Measurements from ENCODE around the gene PLA2G15. TPM values are rescaled to one million over a fixed set of nuclear protein-coding genes. Genes with fewer than 3 reads are reported as not detected.

Gene PLA2G15
- total RNA-seq, 1 experiment from 2014 or later = 24.1 TPM

DNA sequence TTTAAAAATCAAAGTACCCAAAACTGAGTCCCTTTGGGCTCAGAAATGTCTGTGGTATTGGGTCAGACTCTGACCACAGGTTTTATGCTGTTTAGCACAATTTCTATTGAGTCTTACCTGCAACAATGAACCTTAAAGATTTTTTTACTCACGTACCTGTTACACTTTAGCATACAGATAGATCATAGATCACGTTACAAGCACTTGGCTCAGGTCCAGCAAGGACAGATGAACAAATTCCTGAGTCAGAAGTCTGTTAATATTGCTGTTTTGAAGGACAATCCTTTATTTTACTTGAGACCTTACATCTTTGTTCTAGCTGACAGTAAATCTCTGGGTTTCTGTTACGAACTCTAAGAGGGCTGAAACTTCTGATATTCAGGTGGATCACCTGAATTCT is 52.7 kb downstream of the PLA2G15 start:
- no peak for DNase-seq (ENCODE audit: low read depth)

DNA sequence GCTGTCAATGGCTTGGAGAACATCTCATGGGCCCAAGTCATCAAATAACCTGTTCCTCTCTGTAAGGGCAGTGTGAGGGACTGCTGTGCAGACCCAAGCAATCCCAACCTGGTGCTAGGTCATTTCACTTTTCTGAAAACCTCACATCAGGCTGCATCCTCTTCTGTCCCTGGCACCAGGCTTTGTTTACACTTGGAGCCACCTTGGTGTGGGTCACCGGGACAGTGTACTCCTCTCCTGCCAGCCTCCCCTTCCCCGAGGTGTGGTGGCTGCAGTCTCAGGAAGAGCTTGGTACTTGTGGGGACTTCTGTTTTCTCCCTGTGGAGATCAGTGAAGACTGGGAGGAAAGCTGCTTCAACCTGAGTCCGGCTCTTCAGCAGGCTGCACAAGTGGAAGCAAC is 53.1 kb downstream of the PLA2G15 start:
- no peak for DNase-seq (ENCODE audit: low read depth)

DNA sequence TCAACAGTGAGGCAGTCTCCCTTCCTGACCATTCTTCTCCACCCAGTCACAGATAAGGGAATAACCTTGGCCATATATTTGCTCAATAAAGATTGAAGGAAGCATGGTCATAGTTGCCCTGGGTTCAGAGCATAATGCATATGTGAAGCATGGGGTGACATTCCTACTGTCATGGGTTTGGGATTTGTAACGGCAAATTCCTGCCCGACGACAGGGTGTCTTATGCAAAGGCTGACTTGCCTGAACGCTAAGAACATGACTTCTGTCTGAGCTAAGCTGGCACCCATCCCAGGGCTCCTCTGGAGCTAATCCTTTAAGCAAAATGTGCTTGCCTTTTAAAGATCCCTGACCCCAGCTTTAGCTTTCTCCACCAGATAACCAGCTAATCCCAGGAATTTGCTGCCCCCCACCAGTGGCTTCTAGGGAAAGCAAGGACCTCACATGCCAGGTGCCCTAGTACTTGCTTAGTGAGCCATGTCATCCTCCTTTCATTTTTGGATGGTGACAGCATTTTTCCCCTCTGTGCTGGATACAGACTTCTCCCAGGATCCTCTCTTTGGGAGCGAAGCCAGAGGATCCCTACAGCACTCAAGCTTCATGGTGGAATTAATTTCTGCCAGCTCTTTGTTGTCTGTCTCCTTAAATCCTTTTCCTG is 53.9 kb downstream of the PLA2G15 start:
- peak; percentile 36 for DNase-seq (ENCODE audit: low read depth)

DNA sequence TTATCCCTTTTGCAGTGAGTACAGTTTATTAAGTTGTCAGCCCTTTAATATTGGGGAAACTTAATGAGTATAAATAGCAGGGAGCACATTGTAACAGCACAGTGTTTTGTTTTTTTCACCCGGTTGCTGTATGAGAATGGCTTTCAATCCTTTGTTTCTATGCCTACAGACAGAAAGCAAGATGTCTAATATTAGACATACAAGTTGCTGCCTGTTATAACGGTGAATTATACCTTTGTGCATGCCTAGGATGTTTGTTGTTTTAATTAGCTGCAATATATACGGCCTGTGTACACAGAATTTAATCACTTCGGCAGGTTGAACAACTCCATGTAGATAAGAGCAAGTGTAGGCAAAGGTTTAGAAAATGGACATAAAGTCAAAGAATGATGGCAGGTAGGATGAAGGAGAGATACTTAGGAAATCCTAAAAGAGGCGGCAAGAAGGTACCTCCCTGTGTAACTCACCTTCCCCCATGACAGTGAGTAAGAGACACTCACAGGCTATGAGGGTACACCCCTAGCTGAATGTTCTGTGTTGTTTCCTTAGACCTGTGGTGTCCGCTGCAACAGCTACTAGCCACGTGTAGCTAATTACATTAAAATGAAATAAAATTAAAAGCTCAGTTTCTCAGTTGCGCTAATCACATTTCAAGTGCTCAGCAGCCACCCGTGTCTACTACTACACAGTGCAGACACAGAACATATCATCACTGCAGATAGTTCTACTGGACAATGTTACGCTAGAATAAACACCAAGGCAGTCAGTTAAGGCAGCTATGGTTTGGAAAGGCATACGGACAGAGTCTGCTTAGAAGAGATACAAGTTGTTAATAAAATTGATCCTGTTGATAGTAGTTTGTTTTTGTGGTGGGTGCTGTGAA is 54.6 kb downstream of the PLA2G15 start:
- no peak for DNase-seq (ENCODE audit: low read depth)

DNA sequence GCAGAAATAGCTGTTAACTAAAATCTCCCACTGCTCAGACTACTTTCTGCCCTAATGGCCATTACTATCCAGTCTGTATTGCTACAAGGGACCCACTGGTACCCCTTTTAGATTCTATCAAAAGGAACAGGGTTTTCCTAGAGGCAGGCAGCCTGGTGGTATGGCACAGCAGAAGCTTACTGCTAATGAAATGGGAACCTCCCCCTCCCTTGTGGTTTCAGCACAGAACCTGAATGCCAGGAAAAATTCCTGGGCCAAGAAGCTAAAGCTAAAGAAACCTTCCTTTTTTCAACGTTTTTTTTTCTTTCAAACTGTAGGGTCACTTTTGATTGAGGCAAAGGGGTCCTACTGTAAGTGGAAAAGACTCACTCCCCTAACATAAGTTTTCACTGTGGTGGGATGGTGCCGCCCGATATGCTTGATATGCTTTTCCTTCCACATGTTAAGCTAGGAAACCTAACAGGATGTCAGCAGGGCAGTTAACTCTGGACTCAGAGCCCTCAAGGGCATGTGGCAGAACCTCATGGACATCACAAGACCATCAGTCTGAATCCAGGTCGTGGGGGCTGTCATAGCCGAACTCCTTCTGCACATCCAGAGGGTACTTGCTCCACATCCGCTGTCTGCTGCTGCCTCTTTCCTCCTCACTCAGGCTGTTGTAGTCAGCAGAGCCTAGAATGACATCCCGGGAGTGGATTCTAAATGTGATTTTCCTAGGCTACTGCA is 55.7 kb downstream of the PLA2G15 start:
- DNase-seq (ENCODE audit: low read depth) = no peak

DNA sequence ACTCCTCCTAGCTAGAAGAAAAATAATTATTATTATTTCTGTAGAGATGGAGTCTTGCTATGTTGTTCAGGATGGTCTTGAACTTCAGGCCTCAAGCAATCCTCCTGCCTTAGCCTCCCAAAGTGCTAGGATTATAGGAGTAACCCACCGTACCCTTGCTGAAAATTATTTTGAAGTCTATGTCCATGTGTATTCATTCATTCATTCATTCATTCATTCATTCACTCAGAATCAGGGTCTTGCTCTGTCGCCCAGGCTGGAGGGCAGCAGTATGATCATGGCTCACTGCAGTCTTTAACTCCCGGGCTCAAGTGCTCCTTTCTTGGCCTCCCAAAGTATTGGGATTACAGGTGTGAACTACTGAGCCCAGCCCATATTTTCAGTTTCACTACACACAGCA is 61.5 kb downstream of the PLA2G15 start:
- no peak for DNase-seq (ENCODE audit: low read depth)

DNA sequence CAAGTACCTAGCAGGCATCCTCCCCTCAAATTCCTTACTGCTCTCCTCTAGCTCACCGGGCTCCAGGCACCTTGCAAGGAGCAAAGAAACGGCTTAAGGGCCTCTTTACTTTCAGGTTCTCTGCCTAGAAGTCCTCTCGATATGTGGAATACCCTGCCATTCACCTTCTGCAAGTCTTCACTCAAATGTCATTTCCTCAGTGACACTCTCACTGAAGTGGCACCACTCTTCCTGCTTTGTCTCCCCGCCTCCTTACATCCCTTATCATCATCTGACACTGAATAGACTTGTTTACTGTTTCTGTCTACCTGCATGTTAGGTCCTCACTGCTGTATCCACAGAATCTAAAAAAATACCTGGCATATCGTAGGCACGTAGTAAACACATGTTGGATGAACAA is 64.6 kb downstream of the PLA2G15 start:
- no peak for DNase-seq (ENCODE audit: low read depth)

DNA sequence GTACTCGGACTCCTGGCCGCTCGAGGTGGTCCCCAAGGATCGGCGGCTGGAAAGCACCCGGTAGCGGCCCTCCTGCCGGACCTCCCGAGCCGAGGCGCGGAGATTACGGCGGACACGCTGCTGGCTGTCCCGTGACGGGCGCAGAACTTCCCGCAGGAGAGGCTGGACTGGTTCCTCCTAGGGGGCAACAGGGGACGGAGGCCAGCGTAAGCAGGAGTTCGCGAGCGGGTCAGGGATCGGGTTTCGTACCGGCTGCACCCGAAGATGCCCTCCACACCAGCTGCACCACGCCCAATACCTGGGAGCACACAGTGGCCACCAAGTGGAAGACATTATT is 65.2 kb downstream of the PLA2G15 start:
- no peak for DNase-seq (ENCODE audit: low read depth)

Small RNA genes lying within 50 kb of the gene (small RNA-seq; reads per million reads assigned to genes)
- gene RNU6-1262P = not detected

Other genes starting within 250 kb of the PLA2G15 start
- not detected in 2 replicates for gene DPEP2, start 245.9 kb upstream of the PLA2G15 start, total RNA-seq (2014; rRNA removed; shearing (Covaris generic))
- not detected in 2 replicates for gene DPEP2NB, start 229.5 kb upstream of the PLA2G15 start, total RNA-seq (2014; rRNA removed; shearing (Covaris generic))
- gene DDX28, start 222.1 kb upstream of the PLA2G15 start, total RNA-seq (2014; rRNA removed; shearing (Covaris generic)) = 18.9 and 22.5 TPM in 2 replicates
- 15.4 and 18.2 TPM in 2 replicates for gene DUS2, start 222.1 kb upstream of the PLA2G15 start, total RNA-seq (2014; rRNA removed; shearing (Covaris generic))
- 14.9 and 15.4 TPM in 2 replicates for gene NFATC3, start 160.0 kb upstream of the PLA2G15 start, total RNA-seq (2014; rRNA removed; shearing (Covaris generic))
- gene ESRP2, start 9.2 kb upstream of the PLA2G15 start, total RNA-seq (2014; rRNA removed; shearing (Covaris generic)) = 0.29 and 0.30 TPM in 2 replicates
- gene SLC7A6, start 19.2 kb downstream of the PLA2G15 start, total RNA-seq (2014; rRNA removed; shearing (Covaris generic)) = 14.8 and 26.6 TPM in 2 replicates
- 12.5 and 15.3 TPM in 2 replicates for gene SLC7A6OS, start 65.6 kb downstream of the PLA2G15 start, total RNA-seq (2014; rRNA removed; shearing (Covaris generic))
- 40.4 and 41.5 TPM in 2 replicates for gene PRMT7, start 65.6 kb downstream of the PLA2G15 start, total RNA-seq (2014; rRNA removed; shearing (Covaris generic))
- gene SMPD3, start 203.1 kb downstream of the PLA2G15 start, total RNA-seq (2014; rRNA removed; shearing (Covaris generic)) = 0.31 TPM in 1 of 2 replicates, not detected in the other